ENCODE results near the gene ALLC.

The ALLC gene

GRCh38 chr2:3705782-3706181, 47.8 kb downstream of the ALLC start:
- Histone ChIP-seq H3K9me3 (ENCODE audit: insufficient read depth, low read depth, low read length) (no peaks in the 10 kb centered on the region), H3K9ac (ENCODE audit: low read depth, low read length, poor library complexity, severe bottlenecking) (no peak overlapping the region), H3K4me1 (ENCODE audit: insufficient read depth, low read length, poor library complexity, severe bottlenecking) (no peaks in the 10 kb centered on the region), H2AFZ (ENCODE audit: low read length) (no peak overlapping the region), H3K4me3 (ENCODE audit: low read length, poor library complexity, severe bottlenecking) (no peak overlapping the region), H3F3A (ENCODE audit: low read depth) (no peaks in the 10 kb centered on the region), H3K4me2 (ENCODE audit: low read depth, low read length, poor library complexity, severe bottlenecking) (no peak overlapping the region), H3K9me2 (replicated peaks; ENCODE audit: low read depth, low read length) (no peaks in the 10 kb centered on the region), H3K27me3 (ENCODE audit: insufficient read depth, low read length, poor library complexity, severe bottlenecking) (no peaks in the 10 kb centered on the region), H4K20me1 (ENCODE audit: insufficient read depth, low read length, poor library complexity, severe bottlenecking) (no peaks in the 10 kb centered on the region), H3K79me2 (ENCODE audit: insufficient read depth, low read length) (no peaks in the 10 kb centered on the region), H3K36me3 (ENCODE audit: insufficient read depth, low read length) (no peaks in the 10 kb centered on the region)
- TF ChIP-seq EZH2phosphoT487 (IDR thresholded peaks at IDR 0.05; ENCODE audit: borderline replicate concordance) (no peak), CTCF (conservative IDR thresholded peaks at IDR 0.05; ENCODE audit: low read length) (no peak)

- Histone ChIP-seq H3K27me3 (ENCODE audit: insufficient read depth, low read length, poor library complexity, severe bottlenecking) (no peaks in the 10 kb centered on the region), H3K4me2 (ENCODE audit: low read depth, low read length, poor library complexity, severe bottlenecking) (no peak overlapping the region), H3K4me3 (ENCODE audit: low read length, poor library complexity, severe bottlenecking) (no peak overlapping the region), H3K9ac (ENCODE audit: low read depth, low read length, poor library complexity, severe bottlenecking) (no peak overlapping the region), H3K9me3 (ENCODE audit: insufficient read depth, low read depth, low read length) (no peaks in the 10 kb centered on the region), H4K20me1 (ENCODE audit: insufficient read depth, low read length, poor library complexity, severe bottlenecking) (no peaks in the 10 kb centered on the region), H3K4me1 (ENCODE audit: insufficient read depth, low read length, poor library complexity, severe bottlenecking) (no peaks in the 10 kb centered on the region), H3F3A (ENCODE audit: low read depth) (no peaks in the 10 kb centered on the region), H3K36me3 (ENCODE audit: insufficient read depth, low read length) (no peaks in the 10 kb centered on the region), H3K9me2 (replicated peaks; ENCODE audit: low read depth, low read length) (no peaks in the 10 kb centered on the region), H3K79me2 (ENCODE audit: insufficient read depth, low read length) (no peaks in the 10 kb centered on the region), H2AFZ (ENCODE audit: low read length) (no peak overlapping the region)
- TF ChIP-seq CTCF (conservative IDR thresholded peaks at IDR 0.05; ENCODE audit: low read length) = no peak
- no peak for TF ChIP-seq EZH2phosphoT487 (IDR thresholded peaks at IDR 0.05; ENCODE audit: borderline replicate concordance)
Observed at GRCh38 chr2:3706892-3707291, 48.9 kb downstream of the ALLC start.

- H3K4me3 ChIP-seq (ENCODE audit: low read length, poor library complexity, severe bottlenecking) = no peak overlapping the region
- no peaks in the 10 kb centered on the region for H3K36me3 ChIP-seq (ENCODE audit: insufficient read depth, low read length)
- H3F3A ChIP-seq (ENCODE audit: low read depth) = no peaks in the 10 kb centered on the region
- H3K9me2 ChIP-seq (replicated peaks; ENCODE audit: low read depth, low read length) = no peaks in the 10 kb centered on the region
- no peaks in the 10 kb centered on the region for H3K4me1 ChIP-seq (ENCODE audit: insufficient read depth, low read length, poor library complexity, severe bottlenecking)
- no peak overlapping the region for H2AFZ ChIP-seq (ENCODE audit: low read length)
- H3K9me3 ChIP-seq (ENCODE audit: insufficient read depth, low read depth, low read length) = no peaks in the 10 kb centered on the region
- no peak overlapping the region for H3K9ac ChIP-seq (ENCODE audit: low read depth, low read length, poor library complexity, severe bottlenecking)
- H4K20me1 ChIP-seq (ENCODE audit: insufficient read depth, low read length, poor library complexity, severe bottlenecking) = no peaks in the 10 kb centered on the region
- no peaks in the 10 kb centered on the region for H3K79me2 ChIP-seq (ENCODE audit: insufficient read depth, low read length)
- TF ChIP-seq CTCF (conservative IDR thresholded peaks at IDR 0.05; ENCODE audit: low read length) (no peak), EZH2phosphoT487 (IDR thresholded peaks at IDR 0.05; ENCODE audit: borderline replicate concordance) (no peak)
- H3K27me3 ChIP-seq (ENCODE audit: insufficient read depth, low read length, poor library complexity, severe bottlenecking) = no peaks in the 10 kb centered on the region
- no peak overlapping the region for H3K4me2 ChIP-seq (ENCODE audit: low read depth, low read length, poor library complexity, severe bottlenecking)
Observed at GRCh38 chr2:3708576-3708975, 50.6 kb downstream of the ALLC start.

Data from Loucy (cell line).